Measurements from ENCODE around the gene CCR4. TPM values are rescaled to one million over a fixed set of nuclear protein-coding genes. Genes with fewer than 3 reads are reported as not detected.

CCR4 gene
- total and polyA plus RNA-seq, 9 of the 15 experiments (the other 6 are each of a cell fraction or from before 2014, with no cell fraction given) = 0.04 to 0.47 (median 0.25) TPM; not detected in 1

GRCh38 chr3:32961189-32961715 is 9.8 kb downstream of the CCR4 start:
- peak overlapping the region in 1 of 2 experiments; percentile 68; a peak in 1 of 4 replicates for H3K9ac ChIP-seq (ENCODE audit: insufficient read depth in 1 of 2, low read depth in 2 of 2, low read length in 2 of 2)
- H3K4me3 ChIP-seq = no peak overlapping the region
- DNase-seq (ENCODE audit: extremely low read depth in 1 of 4, low spot score in 3 of 4) (no peak), FAIRE-seq (no peak), ATAC-seq (no peak)
- no peaks in the 10 kb centered on the region for H4K20me1 ChIP-seq (replicated peaks; ENCODE audit: control insufficient read depth, insufficient read depth, low read length)
- H3K36me3 ChIP-seq (ENCODE audit: control insufficient read depth, insufficient read depth, low read length) = no peaks in the 10 kb centered on the region
- ChIA-PET POLR2A (interaction anchor here (0.7 to 1.3 kb wide), 2 partner anchors 8 to 12 kb away, joined by 3 to 4 read pairs; no protein-coding TSS in a partner anchor), CTCF (ENCODE audit: low intra/inter-chr PET ratio) (no interaction called here)
- H3K79me2 ChIP-seq (ENCODE audit: control insufficient read depth, insufficient read depth, low read length) = no peaks in the 10 kb centered on the region
- WGBS (ENCODE audit: insufficient coverage, low coverage, missing lambda C conversion rate) = 58% methylated on average over 5 of the region's 5 CpGs
- H3K9me3 ChIP-seq (replicated peaks; ENCODE audit: control insufficient read depth, insufficient read depth, low read depth, low read length) = peaks cover 9% of the 10 kb centered on the region; the same call in 1 of the 2 replicates
- H3K4me1 ChIP-seq (replicated peaks in 1 of 2; ENCODE audit: control insufficient read depth in 2 of 2, insufficient read depth in 2 of 2, low read length in 2 of 2) = no peaks in the 10 kb centered on the region; a peak in 2 of 5 replicates
- H3K9me1 ChIP-seq (ENCODE audit: control insufficient read depth, insufficient read depth, low read length) = no peaks in the 10 kb centered on the region
- in situ Hi-C loops (cut with MboI) (no loop called here), intact Hi-C loops (cut with micrococcal nuclease) (no loop called here)
- H3K4me2 ChIP-seq (ENCODE audit: insufficient read depth, low read length) = no peak overlapping the region
- no TSS peak for BruUV-seq (replicated peaks)
- H3K27me3 ChIP-seq (ENCODE audit: control insufficient read depth in 2 of 2, insufficient read depth in 2 of 2, low read length in 2 of 2) = no peaks in the 10 kb centered on the region
- peak overlapping the region; percentile 34; the same call in 1 of the 2 replicates for H2AFZ ChIP-seq (ENCODE audit: low read depth, low read length)
- no peak overlapping the region for H3K27ac ChIP-seq (ENCODE audit: extremely low read depth, low read depth, low read length)
- no peak for TF ChIP-seq REST (IDR thresholded peaks at IDR 0.05; ENCODE audit: borderline replicate concordance)
- no peak for TF ChIP-seq REST (CRISPR knock-in tag; IDR thresholded peaks at IDR 0.05; ENCODE audit: low read depth)
- TF ChIP-seq ATF3 (IDR thresholded peaks at IDR 0.05) = no peak
- no peak for TF ChIP-seq ATF3 (CRISPR knock-in tag; conservative IDR thresholded peaks at IDR 0.05)
- TF ChIP-seq STAT6 (CRISPR knock-in tag; IDR thresholded peaks at IDR 0.05) = no peak
- TF ChIP-seq E2F4 (CRISPR knock-in tag; IDR thresholded peaks at IDR 0.05; ENCODE audit: low read depth) = no peak

Measured in K562 (cell line).